ENCODE measurements around the gene PCDHGC3.

The PCDHGC3 gene

DNA sequence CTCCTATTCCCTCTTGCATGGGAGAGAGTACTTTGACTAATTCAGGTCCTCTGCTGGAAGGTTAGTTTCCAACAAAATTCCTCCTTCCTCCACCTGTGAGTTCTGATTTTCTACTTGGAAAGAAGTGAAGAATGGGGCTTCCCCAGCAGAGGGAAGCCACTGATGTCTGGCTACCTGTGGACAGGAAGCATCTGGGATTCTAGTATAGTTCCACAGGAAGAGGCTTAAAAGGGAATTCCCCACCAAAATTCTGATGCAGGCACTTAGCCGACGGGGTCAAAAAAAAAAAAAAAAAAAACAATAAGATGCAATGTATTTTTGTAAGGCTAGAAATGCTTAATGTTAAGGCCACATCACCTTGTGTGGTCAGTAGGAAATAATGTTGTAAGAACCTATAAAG is 46.5 kb downstream of the PCDHGC3 start:
- no peak for DNase-seq (ENCODE audit: low read depth)
- H3K4me3 ChIP-seq (ENCODE audit: control insufficient read depth, low read depth, low read length), result no peak overlapping the region
- TF ChIP-seq, protein P1, sequence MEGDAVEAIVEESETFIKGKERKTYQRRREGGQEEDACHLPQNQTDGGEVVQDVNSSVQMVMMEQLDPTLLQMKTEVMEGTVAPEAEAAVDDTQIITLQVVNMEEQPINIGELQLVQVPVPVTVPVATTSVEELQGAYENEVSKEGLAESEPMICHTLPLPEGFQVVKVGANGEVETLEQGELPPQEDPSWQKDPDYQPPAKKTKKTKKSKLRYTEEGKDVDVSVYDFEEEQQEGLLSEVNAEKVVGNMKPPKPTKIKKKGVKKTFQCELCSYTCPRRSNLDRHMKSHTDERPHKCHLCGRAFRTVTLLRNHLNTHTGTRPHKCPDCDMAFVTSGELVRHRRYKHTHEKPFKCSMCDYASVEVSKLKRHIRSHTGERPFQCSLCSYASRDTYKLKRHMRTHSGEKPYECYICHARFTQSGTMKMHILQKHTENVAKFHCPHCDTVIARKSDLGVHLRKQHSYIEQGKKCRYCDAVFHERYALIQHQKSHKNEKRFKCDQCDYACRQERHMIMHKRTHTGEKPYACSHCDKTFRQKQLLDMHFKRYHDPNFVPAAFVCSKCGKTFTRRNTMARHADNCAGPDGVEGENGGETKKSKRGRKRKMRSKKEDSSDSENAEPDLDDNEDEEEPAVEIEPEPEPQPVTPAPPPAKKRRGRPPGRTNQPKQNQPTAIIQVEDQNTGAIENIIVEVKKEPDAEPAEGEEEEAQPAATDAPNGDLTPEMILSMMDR (IDR thresholded peaks at IDR 0.05; ENCODE audit: control insufficient read depth, insufficient read depth, low read depth, low read length, missing control alignments), result no peak

DNA sequence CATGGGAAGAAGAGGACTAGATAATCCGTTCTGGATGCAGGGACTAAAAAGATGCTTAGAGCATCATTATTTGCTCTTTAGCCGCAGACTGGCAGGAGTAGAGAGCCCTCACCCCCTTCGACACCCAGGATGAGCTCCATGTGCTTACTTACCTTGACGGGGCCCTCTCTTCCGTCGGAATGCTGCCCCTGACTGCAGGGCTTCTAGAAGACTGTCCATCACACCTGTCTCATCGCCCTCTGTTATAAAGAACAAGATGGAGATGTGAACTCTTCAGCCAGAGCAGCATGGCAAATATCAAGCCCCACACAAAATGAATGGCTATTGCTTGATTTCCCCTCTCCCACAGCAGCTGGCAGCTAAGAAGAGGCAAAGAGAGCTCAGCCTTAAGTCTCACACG is 48.2 kb downstream of the PCDHGC3 start:
- no peak for DNase-seq (ENCODE audit: low read depth)
- TF ChIP-seq, protein P1 (IDR thresholded peaks at IDR 0.05; ENCODE audit: control insufficient read depth, insufficient read depth, low read depth, low read length, missing control alignments), result no peak
- no peak overlapping the region for H3K4me3 ChIP-seq (ENCODE audit: control insufficient read depth, low read depth, low read length)

GRCh38 chr5:141524604-141525597 is 49.1 kb downstream of the PCDHGC3 start:
- H3K4me3 ChIP-seq (ENCODE audit: control insufficient read depth, low read depth, low read length), result peak overlapping the region; percentile 4
- TF ChIP-seq, protein P1 (IDR thresholded peaks at IDR 0.05; ENCODE audit: control insufficient read depth, insufficient read depth, low read depth, low read length, missing control alignments), result peak; percentile 99
- peak; percentile 92 for DNase-seq (ENCODE audit: low read depth)

DNA sequence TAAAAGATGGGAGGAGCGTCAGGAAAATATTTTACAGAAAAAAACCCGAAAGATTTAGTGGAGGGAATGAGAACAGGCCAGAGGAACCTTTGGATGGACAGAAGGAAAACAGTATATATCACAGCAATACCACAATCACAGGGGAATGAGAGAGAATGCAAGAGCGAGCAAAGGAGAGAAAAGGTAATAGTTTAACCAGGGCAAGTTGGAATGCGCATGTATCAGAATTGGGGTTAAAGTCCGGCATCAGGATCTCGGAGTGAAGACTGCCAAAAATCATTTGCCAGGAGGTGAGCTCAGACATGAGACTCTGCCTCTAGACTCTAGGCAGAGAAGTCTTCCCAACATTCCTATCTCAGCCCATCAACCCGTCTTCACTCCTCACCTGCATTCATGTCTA is 49.9 kb downstream of the PCDHGC3 start:
- DNase-seq (ENCODE audit: low read depth), result no peak
- TF ChIP-seq, protein P1 (IDR thresholded peaks at IDR 0.05; ENCODE audit: control insufficient read depth, insufficient read depth, low read depth, low read length, missing control alignments), result no peak
- no peak overlapping the region for H3K4me3 ChIP-seq (ENCODE audit: control insufficient read depth, low read depth, low read length)

DNA sequence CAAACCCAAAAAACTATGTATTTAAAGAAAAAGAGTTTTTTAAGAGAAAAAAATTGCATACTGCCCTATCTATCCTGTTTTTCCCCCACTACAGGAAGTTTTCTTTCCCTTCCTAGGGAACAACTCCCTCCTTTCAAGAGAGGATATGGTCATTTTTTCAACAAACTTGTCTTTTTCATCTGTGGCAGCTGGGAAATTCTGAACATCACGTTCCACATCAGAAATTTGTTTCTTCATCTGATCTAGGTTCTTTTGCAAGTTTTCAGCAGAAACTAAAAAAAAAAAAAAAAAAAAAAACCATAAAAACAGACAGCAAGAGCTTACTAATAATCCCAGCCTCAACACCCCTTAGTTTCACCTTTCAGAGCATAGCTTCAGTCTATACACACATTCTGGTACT is 51.7 kb downstream of the PCDHGC3 start:
- TF ChIP-seq, protein P1 (IDR thresholded peaks at IDR 0.05; ENCODE audit: control insufficient read depth, insufficient read depth, low read depth, low read length, missing control alignments), result no peak
- no peak for DNase-seq (ENCODE audit: low read depth)
- H3K4me3 ChIP-seq (ENCODE audit: control insufficient read depth, low read depth, low read length), result no peak overlapping the region
